Right lung (tissue), 5 donors: ENCODE measurements around the gene COX14. TPM values are rescaled to one million over a fixed set of nuclear protein-coding genes. Genes with fewer than 3 reads are reported as not detected.
"Not testable (repeated sequence)": the region's sequence is repeated elsewhere in the genome, so short reads cannot be mapped to it uniquely, and the experiment has no call there.

Experiments
- DNase-seq, 2 donors: peaks; one replicate each; pipeline ENCODE4 v3.0.0-alpha.2; 2013
- polyA plus RNA-seq, 5 donors: library from polyadenylated mRNA; unstranded; fragments of 120-200 nt; gene quantifications; one replicate each; pipeline versions ENCODE4 v1.2.1 to v1.2.3, GENCODE V29; 2013; ENCODE audit warnings: inconsistent platforms in 1 of 5, low replicate concordance in 1 of 5; ENCODE audit not compliant: insufficient read length in 5 of 5, insufficient read depth in 1 of 5

COX14 gene
- polyA plus RNA-seq, 5 donors = 32.2 to 47.9 (median 35.1) TPM

DNA sequence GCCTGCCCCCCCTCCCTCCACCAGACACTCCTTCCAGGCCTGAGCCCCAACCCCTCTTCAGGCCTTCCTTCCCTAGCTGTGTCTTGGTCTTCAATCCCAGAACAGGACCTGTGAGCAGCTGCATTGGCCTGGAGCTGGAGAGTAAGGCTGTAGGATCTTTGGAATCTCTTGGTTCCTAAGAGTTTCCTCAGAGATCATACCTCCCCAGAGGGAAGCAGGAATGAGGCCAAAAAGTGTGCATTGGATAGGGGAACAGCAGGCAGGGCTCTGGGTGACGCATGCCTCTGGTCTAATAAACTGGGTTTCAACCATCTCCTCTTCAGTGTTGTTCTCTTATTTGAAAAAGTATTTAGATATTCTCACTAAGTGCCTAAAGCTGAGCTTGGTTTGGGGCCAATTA is 28.7 kb upstream of the COX14 start:
- no peak for DNase-seq

DNA sequence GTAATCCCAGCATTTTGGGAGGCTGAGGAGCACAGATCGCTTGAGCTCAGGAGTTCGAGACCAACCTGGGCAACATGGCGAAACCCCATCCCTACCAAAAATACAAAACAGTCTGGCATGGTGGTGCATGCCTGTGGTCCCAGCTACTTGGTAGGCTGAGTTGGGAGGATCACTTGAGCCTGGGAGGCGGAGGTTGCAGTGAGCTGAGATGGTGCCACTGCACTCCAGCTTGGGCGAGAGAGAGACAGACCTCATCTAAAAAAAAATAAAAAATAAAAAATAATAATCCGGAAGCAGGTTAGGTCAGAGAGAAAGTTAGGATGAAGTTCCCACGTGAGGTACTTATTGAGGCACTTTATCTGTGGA is 27.6 kb upstream of the COX14 start:
- not testable (repeated sequence) for DNase-seq

DNA sequence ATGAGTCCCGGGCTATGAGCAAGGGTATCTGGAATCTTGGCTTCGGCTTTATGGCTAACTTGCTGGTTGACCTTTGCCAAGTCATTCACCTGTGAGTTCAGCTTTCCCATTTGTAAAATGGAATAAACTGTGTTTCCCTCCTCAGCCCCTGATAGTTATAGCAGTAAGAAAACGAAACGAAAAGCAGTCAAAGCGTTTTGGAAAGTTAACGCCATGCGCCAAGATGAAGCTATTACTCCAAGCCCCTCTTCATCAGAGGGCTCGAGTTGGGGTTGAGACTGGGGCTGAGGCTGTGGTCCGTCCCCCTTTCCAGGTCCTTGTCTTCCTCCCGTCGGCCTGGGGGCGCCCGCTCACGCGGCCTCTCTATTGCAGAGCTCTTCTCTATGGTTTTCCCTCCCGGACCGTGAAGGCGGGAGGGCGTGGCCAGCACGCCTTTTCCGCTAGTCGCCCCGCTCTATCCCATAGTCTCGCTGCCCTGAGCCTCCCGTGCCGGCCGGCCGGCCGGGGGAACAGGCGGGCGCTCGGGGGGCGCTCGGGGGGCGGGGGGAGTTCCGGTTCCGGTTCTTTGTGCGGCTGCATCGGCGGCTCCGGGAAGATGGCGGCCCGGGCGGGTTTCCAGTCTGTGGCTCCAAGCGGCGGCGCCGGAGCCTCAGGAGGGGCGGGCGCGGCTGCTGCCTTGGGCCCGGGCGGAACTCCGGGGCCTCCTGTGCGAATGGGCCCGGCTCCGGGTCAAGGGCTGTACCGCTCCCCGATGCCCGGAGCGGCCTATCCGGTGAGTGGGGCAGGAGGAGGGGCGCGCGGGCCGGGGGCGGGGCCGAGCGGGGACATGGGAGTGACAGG is 27.0 kb upstream of the COX14 start, which contains the start of gene SMARCD1:
SMARCD1 (plus strand) TSS at position 568 of the 840 bp plus-strand sequence; CDS start at position 596, 28 bp downstream.
- peak; percentile 91 to 93 for DNase-seq

DNA sequence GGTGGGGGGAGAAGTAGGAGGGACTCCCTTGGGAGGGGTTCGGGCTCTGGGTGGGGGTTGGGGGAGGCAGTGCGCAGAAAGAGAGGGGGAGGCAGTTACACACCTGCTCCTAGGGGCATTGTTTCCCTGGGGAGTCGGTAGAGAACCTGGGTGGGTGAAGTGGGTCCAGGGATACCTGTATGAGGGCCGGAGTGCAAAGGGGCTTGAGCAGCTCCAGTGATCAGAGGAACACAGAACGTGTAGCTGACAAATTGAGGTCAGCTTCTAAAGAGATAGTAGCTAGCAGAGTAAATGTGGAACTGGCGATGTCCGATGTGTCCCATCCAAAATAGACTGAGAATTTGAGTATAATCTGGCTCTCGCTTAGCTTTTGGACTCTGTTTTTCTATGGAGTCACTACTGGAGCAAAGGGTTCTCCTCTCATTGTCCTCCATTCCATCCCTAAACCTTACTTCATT is 26.4 kb upstream of the COX14 start:
- no peak for DNase-seq

DNA sequence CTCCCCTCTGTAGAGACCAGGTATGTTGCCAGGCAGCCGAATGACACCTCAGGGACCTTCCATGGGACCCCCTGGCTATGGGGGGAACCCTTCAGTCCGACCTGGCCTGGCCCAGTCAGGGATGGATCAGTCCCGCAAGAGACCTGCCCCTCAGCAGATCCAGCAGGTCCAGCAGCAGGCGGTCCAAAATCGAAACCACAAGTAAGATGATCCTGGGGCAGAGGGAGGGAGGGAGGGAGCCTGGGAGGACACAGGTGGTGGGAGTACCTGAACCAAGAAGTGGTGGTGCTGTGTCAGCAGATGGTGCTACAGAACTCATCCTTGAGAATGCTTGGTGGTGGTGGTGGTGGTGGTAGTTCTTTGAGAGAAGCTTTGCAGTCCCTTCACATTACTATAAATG is 25.9 kb upstream of the COX14 start:
- DNase-seq = no peak

DNA sequence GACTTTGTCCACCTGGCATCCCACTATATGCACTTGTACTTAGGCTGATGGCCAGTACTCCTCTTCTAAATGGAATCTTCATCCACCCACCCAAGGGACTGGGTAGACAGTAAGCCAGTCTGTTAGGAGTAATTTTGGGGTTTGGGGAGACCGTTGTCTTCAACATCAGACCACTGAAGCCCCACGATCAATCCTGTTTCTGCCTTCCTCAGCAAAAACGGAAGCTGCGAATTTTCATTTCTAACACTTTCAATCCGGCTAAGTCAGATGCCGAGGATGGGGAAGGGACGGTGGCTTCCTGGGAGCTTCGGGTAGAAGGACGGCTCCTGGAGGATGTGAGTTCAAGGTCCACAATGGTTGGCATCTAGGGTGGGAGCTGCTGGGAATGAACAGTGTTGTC is 24.9 kb upstream of the COX14 start:
- DNase-seq = no peak

DNA sequence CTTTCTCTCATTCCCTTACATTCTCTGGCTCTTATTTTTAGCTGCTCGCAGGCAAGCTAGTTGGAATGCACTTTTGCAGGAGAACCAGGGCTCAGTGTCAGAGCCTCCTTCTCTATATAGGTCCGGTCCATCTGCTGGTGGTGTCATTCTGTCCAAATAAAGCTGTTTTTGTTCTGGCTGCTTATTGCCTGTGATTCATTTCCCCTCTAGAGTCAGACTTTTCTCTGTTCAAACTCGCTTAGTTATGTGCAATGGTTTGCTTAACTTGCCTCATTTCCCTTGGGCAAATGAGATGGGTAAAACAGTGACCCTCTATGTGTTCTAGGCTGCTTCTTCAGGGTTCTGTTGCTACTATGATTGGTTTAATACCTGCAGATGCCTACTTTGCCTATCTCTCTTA is 24.0 kb upstream of the COX14 start:
- DNase-seq = no peak

DNA sequence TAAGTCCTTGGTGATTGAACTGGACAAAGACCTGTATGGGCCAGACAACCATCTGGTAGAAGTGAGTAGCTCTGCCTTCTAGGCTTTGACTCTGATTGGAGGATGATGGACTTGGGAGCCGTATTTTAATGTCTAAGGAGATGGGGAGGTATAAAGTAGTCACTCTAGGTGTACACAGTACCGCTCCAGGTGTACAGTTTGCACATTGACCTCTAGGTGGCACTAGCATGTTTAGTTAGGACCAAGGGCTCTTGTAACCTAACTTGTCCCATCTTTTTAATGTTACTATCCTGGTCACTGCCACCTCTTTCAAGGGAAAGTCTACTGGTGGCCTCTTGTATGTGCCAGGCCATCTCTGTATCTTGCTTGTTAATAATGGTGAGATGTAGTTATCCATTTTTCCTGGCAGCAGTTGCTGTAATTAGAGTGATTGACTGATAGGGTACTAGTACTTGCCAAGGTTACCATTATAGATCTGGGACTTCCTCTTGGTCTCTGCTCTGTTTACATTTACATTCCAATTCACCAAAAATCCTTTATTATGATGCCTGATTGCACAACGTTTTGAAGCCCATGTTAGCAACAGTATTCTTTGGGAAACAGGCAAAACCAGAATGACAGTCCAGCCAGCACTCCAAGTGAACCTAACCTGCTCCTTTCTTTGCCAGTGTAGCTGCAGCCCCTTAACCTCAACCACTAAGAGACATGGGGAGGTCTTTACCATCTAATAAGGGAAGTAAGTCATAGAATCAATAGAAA is 23.3 kb upstream of the COX14 start:
- no peak for DNase-seq

DNA sequence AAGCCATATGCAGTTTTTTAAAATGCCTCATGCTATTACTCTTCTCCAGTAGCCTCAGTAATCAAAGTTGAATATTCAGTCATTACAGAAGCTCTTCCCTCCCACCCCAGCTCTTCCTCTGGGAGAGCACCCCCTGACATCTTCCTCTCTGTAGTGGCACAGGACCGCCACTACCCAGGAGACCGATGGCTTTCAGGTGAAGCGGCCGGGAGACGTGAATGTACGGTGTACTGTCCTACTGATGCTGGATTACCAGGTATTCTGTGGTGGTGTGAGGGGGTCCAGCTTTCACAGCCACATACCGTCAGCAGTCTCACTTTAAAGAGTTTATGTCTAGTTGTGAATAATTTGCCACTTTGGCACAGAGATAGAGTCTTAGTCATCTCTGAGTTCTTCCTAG is 22.3 kb upstream of the COX14 start:
- no peak for DNase-seq

DNA sequence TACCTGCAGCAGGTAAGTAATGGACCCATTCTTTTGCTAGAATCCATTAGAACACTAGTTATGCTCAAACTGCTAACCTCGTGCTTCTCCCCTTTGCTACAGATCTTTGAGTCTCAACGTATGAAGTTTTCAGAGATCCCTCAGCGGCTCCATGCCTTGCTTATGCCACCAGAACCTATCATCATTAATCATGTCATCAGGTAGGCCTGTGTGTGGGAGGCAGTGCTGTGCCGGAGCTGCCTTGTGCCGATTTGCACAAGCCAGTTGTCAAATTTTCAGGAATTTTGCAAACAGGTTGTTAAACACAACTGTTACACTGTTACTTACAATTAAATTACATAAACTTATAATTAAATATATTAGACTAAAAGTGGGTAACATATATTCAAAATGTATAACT is 21.6 kb upstream of the COX14 start:
- DNase-seq = no peak

DNA sequence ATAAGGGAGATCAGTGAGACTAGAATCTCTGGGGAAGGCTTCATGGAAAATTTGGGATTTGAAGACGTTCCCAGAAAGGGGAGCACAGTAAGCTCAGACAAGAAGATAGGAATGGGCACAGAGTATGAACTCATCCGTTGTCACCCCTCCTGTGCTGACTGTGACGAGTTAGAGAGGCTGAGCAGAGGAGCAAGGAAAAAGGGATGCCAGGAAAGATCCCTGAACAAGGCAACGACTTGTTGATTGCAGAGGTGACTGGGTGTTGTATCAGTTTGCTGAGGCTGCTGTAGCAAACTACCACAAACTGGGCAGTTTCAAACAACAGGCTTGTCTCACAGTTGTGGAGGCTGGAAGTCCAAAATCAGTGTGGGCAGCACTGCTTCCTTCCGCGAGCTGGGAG is 14.1 kb upstream of the COX14 start:
- no peak for DNase-seq

DNA sequence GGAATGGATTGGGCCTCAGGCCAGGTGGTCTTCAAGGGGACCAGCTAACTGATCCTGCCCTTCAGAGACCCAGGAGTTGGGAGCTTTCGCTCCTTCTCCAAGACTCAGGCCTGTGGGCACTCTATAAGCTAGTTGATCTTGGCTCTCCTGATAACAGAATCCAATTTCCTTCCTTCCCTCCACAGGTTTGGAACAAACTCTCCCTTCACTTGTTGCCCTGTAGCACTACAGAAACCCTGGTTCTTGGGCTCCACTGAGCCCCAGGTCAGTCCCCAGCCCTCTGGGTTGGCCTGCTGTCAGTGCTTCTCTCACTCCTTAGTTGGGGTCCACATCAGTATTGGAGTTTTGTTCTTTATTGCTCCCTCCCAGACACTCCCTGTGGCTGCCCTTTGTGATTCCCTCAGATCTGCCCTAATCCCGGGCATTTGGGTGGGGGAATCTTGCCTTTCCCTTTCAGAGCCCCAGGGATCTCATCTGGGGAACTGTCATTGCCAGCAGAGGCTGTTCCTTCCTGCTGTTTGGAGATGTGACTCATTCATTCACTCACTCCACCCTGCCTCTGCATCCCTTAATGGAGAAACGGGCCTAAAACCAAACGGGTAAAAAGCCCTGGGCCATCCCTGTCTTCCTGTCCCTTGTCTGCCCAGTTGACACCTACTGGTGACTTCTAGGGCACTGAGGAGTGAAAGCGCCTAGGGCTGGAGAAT is 12.6 kb upstream of the COX14 start:
- DNase-seq = no peak

DNA sequence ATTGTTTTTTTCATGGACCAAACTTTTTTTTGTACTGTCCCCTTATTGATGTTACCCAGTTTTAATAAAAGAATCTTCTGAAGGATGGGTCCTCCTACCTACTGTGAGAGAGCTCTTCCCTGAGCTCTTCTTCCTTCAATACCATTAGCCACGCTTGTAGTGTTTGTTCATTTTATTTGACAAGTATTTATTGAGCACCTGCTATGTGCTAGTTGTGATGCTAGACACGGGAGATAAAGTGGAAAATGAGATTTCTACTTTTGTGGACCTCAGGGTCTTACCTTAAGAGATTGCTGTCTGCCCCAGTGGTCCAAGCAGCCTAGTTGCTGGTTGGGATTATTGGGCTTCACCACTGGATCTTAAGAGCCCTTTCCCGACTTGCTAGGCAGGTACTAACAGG is 11.5 kb upstream of the COX14 start:
- DNase-seq = no peak

DNA sequence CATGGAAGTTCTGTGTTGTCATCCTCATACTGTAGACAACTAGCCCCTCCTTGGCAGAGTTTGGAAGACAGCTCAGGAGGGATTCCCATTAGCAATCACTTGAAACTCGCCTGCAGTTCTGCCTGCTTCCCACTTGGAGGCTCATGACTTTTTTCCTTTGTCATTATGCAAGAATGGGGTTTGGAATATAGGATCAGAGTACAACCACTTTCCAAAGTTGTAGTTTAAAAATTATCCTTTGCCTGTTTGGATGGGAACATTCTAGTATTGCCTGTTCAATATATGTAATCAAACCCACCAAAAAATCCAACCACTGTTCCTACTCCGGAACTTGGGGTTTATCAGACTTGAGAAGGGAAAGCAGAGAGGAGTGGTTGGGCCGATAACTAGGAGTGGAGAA is 10.4 kb upstream of the COX14 start:
- no peak for DNase-seq

DNA sequence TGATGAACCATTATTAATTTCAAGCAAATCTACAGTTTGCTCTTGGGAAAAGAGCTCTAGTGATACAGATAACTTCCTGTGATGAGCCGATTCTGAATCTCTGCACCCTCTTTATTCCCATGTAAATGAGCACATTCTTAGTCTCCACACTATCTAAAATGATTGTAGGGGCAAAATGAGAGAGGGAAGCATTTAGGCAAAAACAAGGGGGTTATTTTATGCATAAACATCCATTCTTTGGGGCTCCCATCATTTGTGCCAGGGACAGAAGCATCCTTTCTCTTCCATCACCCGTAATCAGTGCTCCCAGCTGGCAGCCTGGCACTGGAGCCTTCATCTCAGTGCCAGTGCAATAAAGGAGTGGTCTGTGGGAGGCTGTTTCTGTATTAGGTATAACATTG is 9.9 kb upstream of the COX14 start:
- no peak for DNase-seq

DNA sequence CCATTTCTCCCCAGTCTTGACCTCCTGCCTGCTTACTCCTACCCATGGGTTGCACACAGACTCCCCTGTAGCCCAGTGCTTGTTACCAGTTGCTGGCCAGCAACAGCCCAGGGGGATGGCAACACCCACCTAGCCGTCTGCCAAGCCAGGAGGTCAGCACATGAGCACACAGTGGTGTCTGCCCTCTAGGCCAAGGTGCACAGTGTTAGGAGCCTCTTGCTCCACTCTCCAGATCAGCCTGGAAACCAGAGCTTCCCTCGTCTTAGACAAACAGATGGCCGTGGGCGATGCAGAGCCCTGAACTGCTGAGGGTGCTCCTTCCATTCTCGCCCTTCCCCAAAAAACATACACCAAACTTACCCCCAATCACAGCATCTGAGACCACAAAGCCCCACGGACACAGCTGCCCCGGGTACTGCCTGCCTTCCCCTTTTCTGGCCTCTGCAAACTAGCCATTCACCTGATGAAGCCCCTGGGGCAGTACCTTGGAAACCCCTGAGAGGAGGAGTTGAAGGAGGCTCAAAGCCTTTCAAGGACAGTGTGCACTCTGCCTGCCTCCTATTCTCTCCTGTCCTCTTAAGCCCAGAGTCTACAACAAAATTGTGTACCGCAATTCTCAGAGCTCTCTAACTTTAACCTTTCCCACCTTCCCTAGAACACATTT is 9.3 kb upstream of the COX14 start:
- no peak for DNase-seq

DNA sequence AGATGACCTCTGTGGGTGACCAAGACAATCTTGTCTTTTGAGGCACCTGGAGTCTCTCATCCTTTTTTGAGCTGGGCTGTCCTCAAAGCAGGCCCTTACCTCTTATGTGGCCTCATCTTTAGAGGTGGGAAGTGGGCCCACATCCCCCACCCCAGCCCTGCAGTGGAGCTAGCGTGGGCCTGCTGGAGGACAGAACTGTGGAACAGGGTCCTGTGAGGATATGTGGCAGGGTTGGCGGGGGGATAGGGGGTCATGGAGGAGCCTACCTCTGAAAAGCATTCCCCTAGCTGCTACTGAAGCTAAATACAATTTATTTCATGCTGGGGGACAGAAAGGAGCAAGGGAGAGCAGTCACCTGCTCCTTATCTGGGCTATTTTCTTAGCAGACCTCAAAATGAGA is 8.7 kb upstream of the COX14 start:
- DNase-seq = no peak

DNA sequence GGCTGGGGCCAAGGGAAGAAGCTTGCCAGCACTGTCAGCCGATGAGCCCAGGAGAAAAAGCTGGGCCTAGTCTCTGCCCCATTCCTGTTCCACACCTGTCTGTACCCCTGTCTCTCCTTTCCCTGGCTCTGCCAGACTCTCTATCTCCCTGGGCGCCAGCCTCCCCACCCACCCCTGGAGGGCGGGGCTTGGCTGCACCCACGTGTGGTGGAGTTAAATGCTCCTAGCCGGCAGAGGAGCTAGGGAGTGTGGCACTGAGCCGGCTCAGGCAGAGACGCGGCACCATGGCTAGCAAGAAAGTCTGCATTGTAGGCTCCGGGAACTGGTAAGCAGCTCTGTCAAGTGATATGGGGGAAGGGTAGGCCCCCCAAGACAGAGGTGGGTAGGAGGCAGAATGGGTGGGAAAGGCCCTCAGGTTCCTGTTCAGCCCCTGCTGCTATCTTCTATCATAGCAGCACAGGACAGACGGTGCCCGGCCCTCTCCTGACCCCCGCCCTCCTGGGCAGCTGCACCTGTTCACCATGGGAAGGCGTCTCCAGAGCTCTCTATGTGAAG is 8.2 kb upstream of the COX14 start, which contains the start of gene GPD1:
GPD1 (plus strand) TSS at position 242 of the 555 bp plus-strand sequence; CDS start at position 285, 43 bp downstream.
- DNase-seq = no peak

DNA sequence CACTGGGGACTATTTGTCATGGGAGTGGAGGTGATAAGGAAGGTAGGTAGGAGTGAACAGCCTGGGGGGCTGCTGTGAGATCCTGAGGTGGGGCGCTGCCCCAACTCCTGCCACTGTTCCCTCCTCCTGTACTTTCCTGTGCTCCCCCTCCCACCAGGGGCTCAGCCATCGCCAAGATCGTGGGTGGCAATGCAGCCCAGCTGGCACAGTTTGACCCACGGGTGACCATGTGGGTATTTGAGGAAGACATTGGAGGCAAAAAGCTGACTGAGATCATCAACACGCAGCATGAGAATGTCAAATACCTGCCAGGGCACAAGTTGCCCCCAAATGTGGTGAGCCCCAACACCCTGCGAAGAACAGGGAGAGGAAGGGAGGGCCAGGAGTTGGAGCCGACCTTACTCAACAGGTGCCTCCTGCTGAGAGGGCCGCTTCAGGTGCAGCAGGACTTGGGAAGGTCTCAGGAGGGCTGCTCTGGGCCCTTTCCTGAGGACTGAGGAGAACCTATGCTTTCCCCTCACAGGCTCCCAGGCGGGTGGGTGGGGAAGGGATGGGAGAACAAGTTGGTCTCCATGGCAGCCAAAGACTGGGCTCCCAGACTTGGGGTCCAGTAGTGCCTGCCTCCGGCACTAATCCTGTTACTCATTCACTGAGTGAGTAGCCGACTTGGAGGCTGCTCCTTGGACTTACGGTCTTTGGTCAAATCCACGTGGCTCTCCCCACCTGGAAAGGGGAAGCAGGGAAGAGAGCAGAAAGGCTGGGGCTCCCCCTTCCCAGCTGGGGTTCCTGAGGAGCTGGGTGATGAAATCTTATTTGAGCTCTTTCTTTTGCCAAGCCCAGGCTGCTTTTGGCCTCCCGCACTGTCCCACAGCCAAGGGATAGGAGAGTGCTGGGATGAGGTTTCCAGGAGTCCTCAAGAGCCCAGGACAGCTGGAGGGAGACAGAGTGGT is 7.3 kb upstream of the COX14 start:
- no peak for DNase-seq

DNA sequence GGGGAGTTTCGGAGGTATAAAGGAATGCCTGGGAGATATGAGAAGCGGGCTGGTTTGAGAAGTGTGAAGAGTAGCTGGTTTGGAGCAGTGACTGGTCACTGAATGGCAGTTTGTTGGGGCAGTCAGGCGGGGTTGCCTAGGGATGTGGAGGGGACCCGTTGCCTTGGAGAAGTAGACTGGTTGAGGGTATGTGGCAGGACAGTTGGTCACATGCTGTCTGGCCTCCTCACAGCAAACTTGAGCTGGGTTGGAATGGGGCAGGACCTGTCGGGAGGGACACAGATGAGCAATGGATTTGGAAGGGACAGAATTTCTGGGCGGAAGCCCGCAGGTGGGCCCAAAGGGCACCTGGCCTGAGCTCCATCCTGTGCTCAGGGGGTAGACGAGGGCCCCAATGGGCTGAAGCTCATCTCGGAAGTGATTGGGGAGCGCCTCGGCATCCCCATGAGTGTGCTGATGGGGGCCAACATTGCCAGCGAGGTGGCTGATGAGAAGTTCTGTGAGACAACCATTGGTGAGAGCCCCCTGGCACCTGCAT is 6.1 kb upstream of the COX14 start:
- DNase-seq = no peak
